ENCODE measurements around the gene CHML. TPM values are rescaled to one million over a fixed set of nuclear protein-coding genes. Genes with fewer than 3 reads are reported as not detected.
A peak's percentile ranks its signal among the peaks of the same experiment; 100 is the strongest.
"Not testable (repeated sequence)": the region's sequence is repeated elsewhere in the genome, so short reads cannot be mapped to it uniquely, and the experiment has no call there.

The CHML gene
- total RNA-seq, 1 experiment from 2014 or later = 30.4 TPM

DNA sequence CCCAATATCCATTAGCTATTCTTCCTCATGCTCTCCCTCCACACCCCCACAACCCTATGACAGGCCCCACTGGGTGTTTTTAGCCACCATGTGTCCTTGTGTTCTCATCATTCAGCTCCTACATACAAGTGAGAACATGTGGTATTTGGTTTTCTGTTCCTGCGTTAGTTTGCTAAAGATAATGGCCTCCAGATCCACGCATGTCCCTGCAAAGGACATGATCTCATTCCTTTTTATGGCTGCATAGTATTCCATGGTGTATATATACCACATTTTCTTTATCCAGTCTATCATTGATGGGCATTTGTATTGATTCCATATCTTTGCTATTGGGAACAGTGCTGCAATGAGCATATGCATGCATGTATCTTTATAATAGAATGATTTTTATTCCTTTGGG, 18.8 kb upstream of the CHML start:
- not testable (repeated sequence) for H3K27me3 ChIP-seq (ENCODE audit: control insufficient read depth, insufficient read depth, low read length); H3K4me3 ChIP-seq (ENCODE audit: insufficient read depth, low read depth, low read length); H3K36me3 ChIP-seq (replicated peaks; ENCODE audit: control insufficient read depth, insufficient read depth, low read length); DNase-seq

- Histone ChIP-seq H3K27me3 (ENCODE audit: control insufficient read depth, insufficient read depth, low read length) (no peaks in the 10 kb centered on the region), H3K4me3 (ENCODE audit: insufficient read depth, low read depth, low read length) (no peak overlapping the region), H3K36me3 (replicated peaks; ENCODE audit: control insufficient read depth, insufficient read depth, low read length) (no peaks in the 10 kb centered on the region)
- no peak for DNase-seq
Observed at GRCh38 chr1:241658081-241658793, 18.1 kb upstream of the CHML start.

GRCh38 chr1:241654641-241655040, 14.5 kb upstream of the CHML start:
- Histone ChIP-seq H3K36me3 (replicated peaks; ENCODE audit: control insufficient read depth, insufficient read depth, low read length) (no peaks in the 10 kb centered on the region), H3K27me3 (ENCODE audit: control insufficient read depth, insufficient read depth, low read length) (no peaks in the 10 kb centered on the region), H3K4me3 (ENCODE audit: insufficient read depth, low read depth, low read length) (no peak overlapping the region)
- no peak for DNase-seq

DNA sequence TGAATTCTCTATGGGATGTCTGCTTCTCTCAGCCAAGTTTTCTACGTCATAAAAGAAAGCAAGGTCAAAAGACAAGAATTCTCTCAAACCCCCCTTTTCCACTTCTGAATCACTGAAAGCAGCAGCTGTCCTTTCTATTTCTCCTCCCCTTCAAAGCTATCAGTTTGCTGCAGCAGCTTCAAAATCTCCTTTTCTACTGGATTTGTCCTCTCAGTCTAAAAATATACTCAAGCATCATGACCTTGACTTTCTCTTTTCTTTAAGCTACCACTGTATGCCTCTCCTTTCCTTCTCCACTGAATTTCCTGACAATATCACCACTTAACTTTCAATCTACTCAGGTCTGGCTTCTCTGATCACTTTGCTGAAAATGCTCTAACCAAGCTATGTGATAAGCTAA, 13.8 kb upstream of the CHML start:
- no peak for DNase-seq
- Histone ChIP-seq H3K27me3 (ENCODE audit: control insufficient read depth, insufficient read depth, low read length) (no peaks in the 10 kb centered on the region), H3K36me3 (replicated peaks; ENCODE audit: control insufficient read depth, insufficient read depth, low read length) (no peaks in the 10 kb centered on the region), H3K4me3 (ENCODE audit: insufficient read depth, low read depth, low read length) (no peak overlapping the region)

- Histone ChIP-seq H3K4me3 (ENCODE audit: insufficient read depth, low read depth, low read length) (no peak within 1 kb of the TSS), H3K36me3 (replicated peaks; ENCODE audit: control insufficient read depth, insufficient read depth, low read length) (no peaks in the 10 kb centered on the region), H3K27me3 (ENCODE audit: control insufficient read depth, insufficient read depth, low read length) (no peaks in the 10 kb centered on the region)
- no peak for DNase-seq
Observed at GRCh38 chr1:241652012-241652411, 11.8 kb upstream of the CHML start, which contains the start of gene WDR64. TSS of gene WDR64 (plus strand) at chr1:241652281. CDS start at chr1:241652485, 204 bp downstream.

- no peak overlapping the region for H3K4me3 ChIP-seq (ENCODE audit: insufficient read depth, low read depth, low read length)
- H3K27me3 ChIP-seq (ENCODE audit: control insufficient read depth, insufficient read depth, low read length) = no peaks in the 10 kb centered on the region; the same call in 1 of the 2 replicates
- H3K36me3 ChIP-seq (replicated peaks; ENCODE audit: control insufficient read depth, insufficient read depth, low read length) = no peaks in the 10 kb centered on the region
- DNase-seq = no peak
Observed at GRCh38 chr1:241648159-241648558, 8.0 kb upstream of the CHML start.

- Histone ChIP-seq H3K4me3 (ENCODE audit: insufficient read depth, low read depth, low read length) (no peak overlapping the region), H3K36me3 (replicated peaks; ENCODE audit: control insufficient read depth, insufficient read depth, low read length) (no peaks in the 10 kb centered on the region), H3K27me3 (ENCODE audit: control insufficient read depth, insufficient read depth, low read length) (no peaks in the 10 kb centered on the region; the same call in 1 of the 2 replicates)
- DNase-seq = no peak
Observed at GRCh38 chr1:241647658-241648057, 7.5 kb upstream of the CHML start.

DNA sequence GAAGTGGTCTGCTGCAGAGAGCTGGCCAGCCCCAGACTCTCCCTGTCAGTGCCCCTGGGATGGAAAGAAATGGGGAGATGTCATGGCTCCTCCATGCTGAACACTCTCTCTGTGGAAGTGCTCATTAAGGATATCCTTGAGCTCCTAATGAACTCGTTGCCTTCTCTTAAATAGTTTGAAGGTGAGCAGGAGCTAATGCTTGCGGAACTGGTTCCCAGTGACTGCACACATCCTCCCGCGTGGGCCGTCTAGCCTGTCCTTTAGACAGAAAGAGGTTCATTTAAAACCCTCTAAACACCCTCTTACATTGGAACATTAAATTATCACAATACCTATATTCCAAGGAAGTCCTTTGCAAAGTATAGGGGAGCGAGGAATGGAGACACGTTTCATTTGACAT, 6.0 kb upstream of the CHML start:
- no peak overlapping the region for H3K4me3 ChIP-seq (ENCODE audit: insufficient read depth, low read depth, low read length)

GRCh38 chr1:241645199-241645598, 5.0 kb upstream of the CHML start:
- Histone ChIP-seq H3K27me3 (ENCODE audit: control insufficient read depth, insufficient read depth, low read length) (no peaks in the 10 kb centered on the region; the same call in 1 of the 2 replicates), H3K4me3 (ENCODE audit: insufficient read depth, low read depth, low read length) (no peak overlapping the region), H3K36me3 (replicated peaks; ENCODE audit: control insufficient read depth, insufficient read depth, low read length) (no peaks in the 10 kb centered on the region)
- DNase-seq = no peak

More for the DNA sequence above, 6.0 kb upstream of the CHML start:
- Histone ChIP-seq H3K36me3 (replicated peaks; ENCODE audit: control insufficient read depth, insufficient read depth, low read length) (no peaks in the 10 kb centered on the region), H3K27me3 (ENCODE audit: control insufficient read depth, insufficient read depth, low read length) (no peaks in the 10 kb centered on the region; the same call in 1 of the 2 replicates)
- DNase-seq = no peak

GRCh38 chr1:241644259-241644658, 4.1 kb upstream of the CHML start:
- H3K36me3 ChIP-seq (replicated peaks; ENCODE audit: control insufficient read depth, insufficient read depth, low read length) = no peaks in the 10 kb centered on the region
- no peaks in the 10 kb centered on the region; the same call in 1 of the 2 replicates for H3K27me3 ChIP-seq (ENCODE audit: control insufficient read depth, insufficient read depth, low read length)
- DNase-seq = no peak
- H3K4me3 ChIP-seq (ENCODE audit: insufficient read depth, low read depth, low read length) = no peak overlapping the region

GRCh38 chr1:241642593-241642944, 2.4 kb upstream of the CHML start:
- Histone ChIP-seq H3K36me3 (replicated peaks; ENCODE audit: control insufficient read depth, insufficient read depth, low read length) (no peaks in the 10 kb centered on the region), H3K4me3 (ENCODE audit: insufficient read depth, low read depth, low read length) (no peak overlapping the region), H3K27me3 (ENCODE audit: control insufficient read depth, insufficient read depth, low read length) (no peaks in the 10 kb centered on the region; the same call in 1 of the 2 replicates)
- no peak for DNase-seq

DNA sequence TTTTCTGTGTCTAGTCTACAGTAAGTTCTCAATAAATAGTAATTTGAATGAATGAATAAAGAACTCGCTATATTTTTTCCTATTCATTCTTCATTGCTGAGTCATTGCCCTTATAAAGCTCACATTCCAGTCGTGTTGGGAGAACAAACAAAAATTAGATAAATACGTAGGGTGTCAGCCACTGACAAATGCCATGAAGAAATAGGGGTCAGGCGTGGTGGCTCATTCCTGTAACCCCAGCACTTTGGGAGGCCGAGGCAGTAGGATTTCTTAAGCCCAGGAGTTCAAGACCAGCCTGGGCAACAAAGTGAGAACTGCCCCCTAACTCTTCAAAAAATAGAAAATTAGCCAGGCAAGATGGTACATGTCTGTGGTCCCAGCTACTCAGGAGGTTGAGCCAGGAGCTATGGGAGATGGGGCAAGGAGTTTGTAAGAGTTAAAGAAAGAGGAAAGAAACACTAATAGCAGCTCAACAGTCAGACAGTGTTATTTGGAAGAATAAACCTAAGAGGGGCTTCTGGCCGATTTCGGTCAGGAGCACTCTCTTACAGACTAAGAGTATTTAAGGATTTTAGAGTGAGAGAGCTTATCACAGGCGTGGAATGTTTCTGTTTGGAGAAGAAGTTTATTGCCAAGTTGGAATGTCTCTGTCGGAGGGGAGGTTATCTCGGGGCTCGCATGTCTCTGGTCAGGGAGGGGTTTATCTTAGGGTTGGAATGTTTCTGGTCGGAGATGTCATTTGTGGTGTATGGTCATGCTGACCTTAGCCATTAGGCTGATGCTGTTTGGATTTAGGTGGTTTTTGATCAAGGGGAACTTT, 1.8 kb upstream of the CHML start:
- Histone ChIP-seq H3K27me3 (ENCODE audit: control insufficient read depth, insufficient read depth, low read length) (no peaks in the 10 kb centered on the region; the same call in 1 of the 2 replicates), H3K36me3 (replicated peaks; ENCODE audit: control insufficient read depth, insufficient read depth, low read length) (no peaks in the 10 kb centered on the region), H3K4me3 (ENCODE audit: insufficient read depth, low read depth, low read length) (no peak overlapping the region)
- DNase-seq = no peak

- no peak for DNase-seq
- H3K36me3 ChIP-seq (replicated peaks; ENCODE audit: control insufficient read depth, insufficient read depth, low read length) = no peaks in the 10 kb centered on the region
- H3K27me3 ChIP-seq (ENCODE audit: control insufficient read depth, insufficient read depth, low read length) = no peaks in the 10 kb centered on the region; the same call in 1 of the 2 replicates
- no peak overlapping the region for H3K4me3 ChIP-seq (ENCODE audit: insufficient read depth, low read depth, low read length)
Observed at GRCh38 chr1:241640867-241641622, 876 bp upstream of the CHML start.

GRCh38 chr1:241639623-241640148, 483 bp downstream of the CHML start:
- peak; percentile 71 for DNase-seq
- Histone ChIP-seq H3K27me3 (ENCODE audit: control insufficient read depth, insufficient read depth, low read length) (no peaks in the 10 kb centered on the region; the same call in 1 of the 2 replicates), H3K4me3 (ENCODE audit: insufficient read depth, low read depth, low read length) (peak overlapping the region; percentile 99), H3K36me3 (replicated peaks; ENCODE audit: control insufficient read depth, insufficient read depth, low read length) (peaks cover 4% of the 10 kb centered on the region)

Measured in H7 (cell line).